WERI-Rb-1 (cell line): ENCODE measurements around the gene PODN.

ENCODE experiments used
- DNase-seq: peaks from one replicate; pipeline ENCODE4 v3.0.0-alpha.2; 2020
- H3K27ac ChIP-seq: fragments of 250-450 bp; sonication (Bioruptor Pico); 2 replicates; pipeline ENCODE4 v1.5.1; 2020; ENCODE audit warnings: mild to moderate bottlenecking, moderate library complexity
- H3K27me3 ChIP-seq: fragments of 250-450 bp; sonication (Bioruptor Pico); 2 replicates; pipeline ENCODE4 v1.5.1; 2021; ENCODE audit warnings: mild to moderate bottlenecking, low read depth, moderate library complexity; ENCODE audit not compliant: insufficient read depth, severe bottlenecking
- H3K36me3 ChIP-seq: fragments of 250-450 bp; sonication (Bioruptor Pico); 2 replicates; pipeline ENCODE4 v1.5.1; 2020; ENCODE audit warnings: mild to moderate bottlenecking, moderate library complexity
- H3K4me3 ChIP-seq: 2 replicates; pipeline ENCODE4 v1.5.1; 2011; ENCODE audit warnings: low read depth, mild to moderate bottlenecking, control low read depth, low read length
- H3K9me3 ChIP-seq: fragments of 250-450 bp; sonication (Bioruptor Pico); 2 replicates; pipeline ENCODE4 v1.5.1; 2021; ENCODE audit warnings: mild to moderate bottlenecking, moderate library complexity; ENCODE audit not compliant: severe bottlenecking
- CTCF ChIP-seq: IDR thresholded peaks from 2 replicates; pipeline ENCODE4 v1.5.1; 2011; ENCODE audit warnings: low read depth, mild to moderate bottlenecking, control low read depth, inconsistent platforms, low read length

Gene PODN

DNA sequence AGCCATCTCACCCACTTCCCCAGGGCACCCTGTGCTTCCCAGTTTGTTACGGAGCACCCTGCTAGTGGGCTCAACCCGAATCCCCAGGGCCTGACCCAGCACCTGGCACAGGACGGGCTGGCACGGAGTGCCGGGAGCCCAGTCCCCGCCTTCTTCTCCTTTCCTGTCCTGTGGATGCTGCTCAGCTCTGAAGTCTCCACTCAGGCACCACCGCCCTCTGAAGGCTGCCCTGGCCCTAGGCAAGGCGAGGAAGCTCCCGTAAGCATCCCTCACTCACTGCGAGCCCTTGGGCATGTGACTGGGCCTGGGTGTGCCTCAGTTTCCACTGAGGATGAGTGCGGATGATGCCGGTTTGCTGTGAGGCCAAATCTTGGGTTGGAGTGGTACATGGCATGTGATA lies 58.6 kb downstream of the PODN start:
- Histone ChIP-seq H3K27me3 (no peaks in the 10 kb centered on the region), H3K36me3 (peaks cover 47% of the 10 kb centered on the region), H3K9me3 (no peaks in the 10 kb centered on the region), H3K27ac (peak overlapping the region; percentile 97), H3K4me3 (no peak overlapping the region)
- no peak for DNase-seq
- TF ChIP-seq CTCF: no peak

DNA sequence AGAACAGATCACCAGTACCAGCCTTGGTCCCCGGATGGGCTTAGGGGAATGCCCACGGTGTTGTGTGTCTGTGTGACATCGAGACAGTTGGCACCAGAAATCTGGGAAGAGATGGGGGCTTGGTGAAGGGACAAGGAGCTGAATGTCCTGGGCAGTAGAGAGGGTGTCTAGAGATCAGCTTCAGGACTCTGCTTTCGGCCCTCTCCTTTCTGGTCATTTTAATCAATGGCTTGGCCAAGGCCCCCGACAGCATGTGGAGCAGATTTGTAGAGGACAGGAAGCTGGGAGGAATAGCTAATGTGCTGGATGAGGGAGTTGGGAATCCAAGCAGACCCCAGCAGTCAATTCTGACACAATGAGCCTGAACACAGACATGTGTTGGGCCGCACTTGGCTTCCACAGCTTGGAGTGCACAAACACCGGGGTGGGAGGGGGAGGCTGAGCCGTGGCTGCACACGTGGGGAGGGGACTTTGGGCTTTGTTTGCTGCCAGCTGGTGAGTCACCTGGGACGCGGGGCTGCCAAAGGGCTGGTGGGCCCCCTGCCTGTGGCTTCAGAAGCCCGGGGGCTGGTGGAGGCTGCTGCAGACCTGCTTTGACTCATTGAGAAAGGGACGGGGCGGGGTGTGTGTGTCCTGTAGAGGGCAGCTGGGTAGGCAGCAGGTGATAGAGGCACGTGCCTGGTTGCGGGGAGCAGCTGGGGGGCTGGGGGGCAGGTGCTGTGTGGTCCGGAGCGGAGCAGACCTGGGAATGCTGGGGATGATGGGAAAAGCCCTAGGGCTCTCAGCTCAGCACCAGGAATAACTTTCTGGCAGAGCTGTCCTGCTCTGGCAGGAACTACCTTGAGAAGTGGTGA lies 59.5 kb downstream of the PODN start:
- 0 out of 2 replicates have a peak, but pooled peaks have one; percentile 7 for TF ChIP-seq CTCF
- Histone ChIP-seq H3K27ac (peak overlapping the region; percentile 97), H3K36me3 (peaks cover 55% of the 10 kb centered on the region), H3K27me3 (no peaks in the 10 kb centered on the region), H3K9me3 (no peaks in the 10 kb centered on the region), H3K4me3 (no peak overlapping the region)
- peak; percentile 90 for DNase-seq

GRCh38 chr1:53122201-53122885 lies 60.3 kb downstream of the PODN start:
- no peak overlapping the region for H3K4me3 ChIP-seq
- H3K9me3 ChIP-seq: no peaks in the 10 kb centered on the region
- TF ChIP-seq CTCF: no peak
- no peaks in the 10 kb centered on the region for H3K27me3 ChIP-seq
- peak overlapping the region; percentile 97 for H3K27ac ChIP-seq
- peak; percentile 64 for DNase-seq
- H3K36me3 ChIP-seq: peaks cover 57% of the 10 kb centered on the region

DNA sequence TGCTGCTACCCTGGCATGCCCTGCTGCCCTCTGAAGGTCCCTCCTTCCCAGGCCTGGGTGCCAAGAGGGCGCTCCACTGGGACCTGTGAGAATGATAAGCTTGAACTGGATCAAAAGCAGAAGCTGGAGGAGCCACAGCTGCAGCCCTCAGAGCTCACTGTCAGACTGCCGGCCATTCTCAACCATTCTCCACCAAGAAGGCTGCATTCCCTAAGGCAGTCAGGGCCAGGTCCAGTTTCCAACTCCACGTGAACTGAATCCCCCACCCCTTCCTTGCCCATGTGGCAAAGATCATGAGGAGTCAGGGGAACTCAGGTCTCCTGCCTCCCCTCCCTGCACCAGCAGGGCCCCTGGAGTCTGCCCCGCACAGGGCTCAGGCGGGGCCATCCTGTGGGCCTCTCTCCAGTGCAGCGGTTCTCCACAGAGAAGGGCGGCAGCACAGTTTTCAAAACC lies 61.0 kb downstream of the PODN start:
- peaks cover 57% of the 10 kb centered on the region for H3K36me3 ChIP-seq
- H3K9me3 ChIP-seq: no peaks in the 10 kb centered on the region
- TF ChIP-seq CTCF: no peak

DNA sequence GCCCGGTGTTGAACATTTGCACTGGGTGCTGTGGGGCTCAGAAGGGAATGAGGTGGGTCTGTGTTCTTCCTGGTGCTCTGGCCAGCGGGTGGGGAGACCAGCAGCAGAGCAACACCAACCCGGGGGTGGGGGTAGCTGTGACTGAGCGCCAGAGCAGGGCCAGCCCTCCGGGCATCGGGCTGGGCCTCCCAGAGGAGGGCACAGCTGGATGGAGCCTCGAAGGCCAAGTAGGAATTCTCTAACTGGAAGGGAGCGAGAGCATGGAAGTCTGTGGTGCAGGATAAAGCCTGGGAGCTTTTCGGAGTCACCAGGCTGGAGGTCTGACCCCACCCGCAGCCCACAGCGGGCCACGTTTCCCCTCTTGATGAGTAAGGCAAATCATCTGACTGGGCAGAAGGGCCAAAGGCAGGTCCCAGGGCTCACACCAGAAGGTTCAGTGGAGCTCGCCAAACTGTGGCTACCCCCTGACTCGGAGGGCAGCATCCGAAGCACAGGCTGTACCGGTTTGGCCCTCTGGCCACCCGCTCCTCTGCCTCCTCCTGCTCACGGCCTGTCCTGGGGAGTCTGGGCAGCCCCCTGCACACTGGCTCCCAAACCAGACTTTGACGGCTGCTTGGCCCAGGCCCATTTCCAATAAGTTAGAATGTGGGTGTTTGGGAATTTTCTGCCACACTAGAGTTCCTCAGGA lies 61.6 kb downstream of the PODN start:
- peaks cover 59% of the 10 kb centered on the region for H3K36me3 ChIP-seq
- H3K27ac ChIP-seq: peak overlapping the region; percentile 97
- H3K27me3 ChIP-seq: no peaks in the 10 kb centered on the region
- DNase-seq: no peak
- H3K9me3 ChIP-seq: no peaks in the 10 kb centered on the region
- no peak overlapping the region for H3K4me3 ChIP-seq
- TF ChIP-seq CTCF: no peak

More for the DNA sequence above, 61.0 kb downstream of the PODN start:
- H3K4me3 ChIP-seq: no peak overlapping the region
- H3K27ac ChIP-seq: peak overlapping the region; percentile 97
- DNase-seq: no peak
- no peaks in the 10 kb centered on the region for H3K27me3 ChIP-seq
